Omental fat pad (tissue), 4 donors: ENCODE results near the gene MRPL39. TPM values are rescaled to one million over a fixed set of nuclear protein-coding genes. Genes with fewer than 3 reads are reported as not detected.

ENCODE experiments used
- ATAC-seq: fragments of 150-250 bp; one replicate; pipeline ENCODE4 v1.9.1; 2016; ENCODE audit warnings: mild to moderate bottlenecking, moderate library complexity; ENCODE audit not compliant: low FRiP score
- DNase-seq: peaks from one replicate; pipeline ENCODE4 v3.0.0-alpha.2; 2019; ENCODE audit warnings: low spot score
- CTCF ChIP-seq, 3 donors: fragments of 450-650 bp; IDR thresholded peaks; one replicate each; pipeline ENCODE4 v1.5.1; 2016 to 2017; ENCODE audit warnings: antibody characterized with exemption in 3 of 3, mild to moderate bottlenecking in 3 of 3, moderate library complexity in 2 of 3
- total RNA-seq, 4 donors: library from RNA; depleted of rRNA; stranded (reverse); fragments of >200 nt; gene quantifications; one replicate each; pipeline ENCODE4 v1.1.0, GENCODE V29; 2016

The MRPL39 gene
- total RNA-seq, 4 donors from 2014 or later: 14.2 to 18.6 (median 14.9) TPM

- no peak for ATAC-seq
These were observed 43.7 kb downstream of the MRPL39 start for GRCh38 chr21:25563361-25564116.

GRCh38 chr21:25562660-25563059 lies 44.6 kb downstream of the MRPL39 start:
- no peak for TF ChIP-seq CTCF (IDR thresholded peaks at IDR 0.05)

More at GRCh38 chr21:25563361-25564116, 43.7 kb downstream of the MRPL39 start:
- DNase-seq: no peak
- TF ChIP-seq CTCF (IDR thresholded peaks at IDR 0.05): no peak

GRCh38 chr21:25561668-25562641 lies 45.3 kb downstream of the MRPL39 start:
- DNase-seq: no peak
- ATAC-seq: peak; percentile 76
- TF ChIP-seq CTCF (IDR thresholded peaks at IDR 0.05): peak in 1 of 3 donors; percentile 7

More at GRCh38 chr21:25562660-25563059, 44.6 kb downstream of the MRPL39 start:
- DNase-seq (no peak), ATAC-seq (no peak)

- DNase-seq: no peak
- no peak for TF ChIP-seq CTCF (IDR thresholded peaks at IDR 0.05)
- ATAC-seq: no peak
These were observed 46.4 kb downstream of the MRPL39 start for GRCh38 chr21:25560891-25561290.

- ATAC-seq (no peak), DNase-seq (no peak)
- no peak for TF ChIP-seq CTCF (IDR thresholded peaks at IDR 0.05)
These were observed 47.0 kb downstream of the MRPL39 start for GRCh38 chr21:25560271-25560685.

GRCh38 chr21:25559746-25560145 lies 47.5 kb downstream of the MRPL39 start:
- ATAC-seq (no peak), DNase-seq (no peak)
- TF ChIP-seq CTCF (IDR thresholded peaks at IDR 0.05): no peak
